DMS79 (cell line): Measurements from ENCODE around the gene LRRN2.
"Not testable (repeated sequence)": the region's sequence is repeated elsewhere in the genome, so short reads cannot be mapped to it uniquely, and the experiment has no call there.

Experiments
- DNase-seq: peaks from one replicate; lab custom pipeline; 2025; lab: John Stamatoyannopoulos, UW

The LRRN2 gene

DNA sequence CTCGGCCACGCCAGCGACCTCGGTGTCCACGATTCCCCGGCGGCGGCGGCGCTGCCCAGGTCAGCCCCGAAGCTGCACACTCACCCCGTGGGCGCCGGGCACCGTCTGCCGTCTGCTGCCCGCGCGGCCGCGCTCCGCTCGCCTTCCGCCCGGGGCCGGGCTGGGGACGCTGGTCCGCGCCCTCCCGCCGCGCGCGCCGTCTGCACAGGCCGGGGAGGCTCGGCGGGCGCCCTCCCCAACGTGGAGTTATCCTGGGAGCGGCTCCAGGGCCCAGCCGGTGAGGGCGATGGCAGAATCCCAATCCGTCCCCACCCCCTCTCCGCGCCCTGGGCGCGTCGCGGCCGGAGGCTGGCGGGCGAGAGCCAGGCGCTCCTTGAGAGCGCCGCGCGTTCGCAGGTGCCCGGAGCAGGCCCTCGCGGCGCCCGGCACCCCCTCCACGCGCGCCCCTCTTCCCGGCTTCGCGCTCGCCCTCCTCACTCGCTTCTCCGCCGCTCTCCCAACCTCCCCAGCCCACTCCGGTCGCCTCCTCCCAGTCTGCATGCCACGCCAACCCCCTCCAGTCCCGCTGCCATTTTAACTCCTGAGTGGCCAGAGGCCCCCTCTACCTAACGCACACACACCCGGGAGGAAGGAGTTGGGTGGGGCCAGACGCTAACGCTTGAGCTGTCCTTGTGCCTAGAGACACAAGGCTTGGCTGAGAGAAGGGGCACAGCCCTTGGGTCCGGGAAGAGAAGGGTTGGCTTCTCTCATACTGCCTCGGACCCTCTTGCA, at the start of gene LRRN2:
Gene LRRN2 (minus strand): TSS at position 503 of the 771 bp plus-strand sequence. CDS start 65,746 bp downstream, outside the sequence.
- no peak for DNase-seq

DNA sequence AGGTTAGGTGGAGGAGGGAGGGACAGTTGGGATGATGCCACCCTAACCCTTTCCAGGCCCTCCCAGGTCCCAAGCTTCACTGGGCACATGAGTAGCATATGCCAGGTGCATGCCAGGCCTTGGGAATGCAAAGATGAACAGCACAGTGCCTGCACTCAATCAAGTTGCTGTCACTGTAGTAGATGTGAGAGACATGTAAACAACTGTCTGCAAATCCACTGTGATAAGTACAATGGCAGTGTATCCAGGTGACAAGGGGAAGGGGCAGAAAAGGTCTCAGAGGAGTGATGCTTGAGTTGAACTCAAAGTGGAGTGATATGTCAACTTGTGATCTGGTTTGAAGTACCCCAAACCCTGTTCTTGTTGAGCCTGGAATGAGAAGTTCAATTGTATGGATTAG, 49.5 kb upstream of the LRRN2 start:
- no peak for DNase-seq

DNA sequence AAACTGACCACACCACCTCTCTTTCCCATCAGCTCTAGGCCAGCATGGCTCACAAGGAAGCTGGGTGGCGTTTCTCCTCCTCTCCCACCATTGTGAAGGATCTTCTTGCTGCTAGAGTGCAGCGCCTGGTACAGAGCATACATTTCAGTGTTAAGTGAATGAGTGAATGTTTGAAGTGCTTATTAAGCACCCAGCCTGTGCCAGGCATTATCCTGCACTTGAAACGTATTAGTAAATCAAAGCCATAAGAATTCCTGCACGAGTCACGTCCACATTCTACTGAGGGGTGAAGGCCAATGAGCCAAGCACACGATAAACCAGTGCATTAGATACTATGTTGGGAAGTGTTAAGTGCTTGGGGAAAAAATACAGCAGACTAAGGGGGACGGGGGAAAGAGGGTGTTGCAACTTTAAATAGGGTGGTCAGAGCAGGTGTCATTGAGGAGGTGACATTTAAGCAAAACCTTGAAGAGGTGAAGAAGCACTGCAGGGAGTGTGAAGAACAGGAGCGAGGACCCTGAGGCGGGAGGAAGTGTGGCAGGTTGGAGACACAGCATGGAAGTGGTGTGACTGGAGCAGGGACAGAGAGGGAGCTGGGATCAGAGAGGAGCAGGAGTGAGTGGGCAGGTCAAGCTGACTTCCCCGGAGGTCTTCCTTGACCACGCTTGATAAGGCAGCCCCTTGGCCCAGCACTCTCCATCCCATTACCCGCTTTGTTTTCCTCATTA, 48.5 kb upstream of the LRRN2 start:
- peak; percentile 41 for DNase-seq

DNA sequence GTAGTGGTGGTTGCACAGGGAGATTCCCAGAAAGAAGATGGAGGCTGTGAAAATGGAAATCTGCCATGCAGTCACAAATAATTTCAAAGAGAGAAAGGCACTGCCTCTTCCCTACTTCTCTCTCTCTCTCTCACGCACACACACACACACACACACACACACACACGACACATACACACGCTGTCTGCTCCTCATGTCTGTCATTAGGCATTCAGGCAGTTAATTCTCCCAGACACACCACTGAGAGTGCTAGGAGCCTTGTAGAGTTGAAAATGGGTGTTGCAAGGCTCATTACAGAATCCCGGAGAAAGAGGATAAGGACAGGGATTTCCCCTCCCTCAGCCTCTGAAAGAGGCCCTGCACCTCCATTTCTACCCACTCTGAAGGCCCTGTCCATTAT, 47.8 kb upstream of the LRRN2 start:
- DNase-seq: no peak

DNA sequence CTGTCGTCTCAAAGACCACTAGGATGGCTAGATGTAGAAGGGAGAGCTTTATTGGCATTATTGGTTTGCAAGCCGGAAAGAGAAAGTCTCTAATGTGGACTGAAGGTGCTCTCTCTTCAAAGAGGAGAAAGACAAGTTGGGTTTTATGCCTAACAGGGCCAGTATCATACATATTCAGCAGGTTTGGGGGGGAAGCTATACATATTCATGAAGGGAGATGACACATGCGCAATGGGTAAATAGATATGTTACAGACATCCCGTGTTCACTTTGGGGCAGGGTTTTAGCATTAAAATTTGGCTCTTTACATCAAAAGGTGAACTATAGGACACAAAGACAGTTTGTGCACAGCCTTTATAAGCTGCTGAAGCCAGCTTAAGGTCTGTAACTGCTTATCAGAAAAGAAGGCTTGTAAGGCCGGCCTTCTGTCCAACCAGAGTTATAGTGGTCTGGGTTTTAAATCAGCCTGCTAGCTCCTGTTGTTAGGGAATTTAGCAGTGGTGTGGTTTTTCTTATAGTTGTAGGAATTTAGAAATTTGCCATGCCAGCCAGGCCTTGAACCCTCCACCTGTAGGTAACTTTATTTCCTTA, 46.5 kb upstream of the LRRN2 start:
- no peak for DNase-seq

DNA sequence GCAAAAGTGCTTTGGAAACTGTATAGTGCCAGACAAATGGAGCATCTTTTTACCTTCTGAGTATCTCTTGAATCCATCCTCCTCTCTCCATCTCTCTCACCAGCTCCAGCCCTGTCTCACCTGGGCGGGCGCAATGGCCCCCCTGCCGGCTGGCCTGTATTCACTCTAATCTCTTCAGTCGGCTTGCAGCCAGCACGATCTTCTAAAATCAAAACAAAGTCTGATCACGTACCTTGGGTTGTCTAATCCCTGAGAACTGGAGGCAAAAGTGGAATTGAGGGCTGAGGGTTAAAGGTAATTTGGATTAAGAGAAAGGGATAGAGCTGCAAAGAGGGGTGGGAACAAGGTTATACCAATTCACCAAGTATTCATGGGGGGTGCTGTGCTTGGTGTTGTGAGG, 46.0 kb upstream of the LRRN2 start:
- no peak for DNase-seq

DNA sequence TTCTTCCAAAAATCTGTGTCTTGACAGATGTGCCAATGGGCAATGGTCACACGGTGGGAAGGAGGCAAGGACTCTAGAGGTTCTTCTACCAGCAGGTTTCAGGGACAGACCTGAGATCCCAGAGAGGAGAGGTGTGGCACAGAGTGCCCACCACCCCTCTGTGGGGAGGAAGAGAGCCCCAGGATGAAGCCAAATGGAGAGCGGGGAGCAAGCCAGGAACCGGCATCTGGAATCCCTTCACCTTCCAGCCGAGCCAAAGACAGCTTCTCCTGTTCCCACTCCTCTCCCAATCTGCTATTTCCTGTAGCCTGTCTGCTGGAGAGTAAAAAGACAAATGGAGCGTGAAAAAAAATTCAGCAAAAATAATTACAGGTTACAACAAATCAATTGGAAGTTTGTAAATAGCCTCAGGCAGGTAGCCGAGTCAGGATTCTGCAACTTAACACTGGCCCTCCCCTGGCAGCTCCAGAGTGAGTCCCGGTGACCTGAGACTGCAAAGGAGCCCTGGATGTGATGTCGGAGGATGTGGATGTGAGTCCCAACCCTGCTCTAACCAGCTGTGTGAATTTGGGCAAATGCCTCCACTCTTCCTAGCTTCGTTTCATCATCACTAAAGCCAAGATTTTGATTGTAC, 45.4 kb upstream of the LRRN2 start:
- DNase-seq: peak; percentile 75

DNA sequence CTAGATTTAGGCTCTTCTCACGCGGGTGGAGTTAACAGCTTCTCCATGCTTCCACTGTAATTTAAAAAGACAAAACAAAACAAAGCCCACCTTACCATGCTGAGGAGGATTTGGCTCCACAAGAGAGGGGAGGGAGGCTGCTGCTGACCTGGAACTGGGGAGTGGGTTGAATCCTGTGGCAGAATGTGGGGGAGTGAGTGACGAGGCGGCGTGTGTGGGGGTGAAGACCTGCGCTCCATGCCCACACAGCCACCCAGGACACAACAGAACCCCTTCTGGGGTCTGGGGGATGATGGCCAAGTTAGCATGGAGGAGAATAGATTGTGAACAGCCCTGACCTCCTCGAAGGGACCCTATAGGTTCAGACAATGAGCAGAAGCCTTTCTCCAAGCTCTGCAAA, 44.0 kb upstream of the LRRN2 start:
- DNase-seq: no peak

DNA sequence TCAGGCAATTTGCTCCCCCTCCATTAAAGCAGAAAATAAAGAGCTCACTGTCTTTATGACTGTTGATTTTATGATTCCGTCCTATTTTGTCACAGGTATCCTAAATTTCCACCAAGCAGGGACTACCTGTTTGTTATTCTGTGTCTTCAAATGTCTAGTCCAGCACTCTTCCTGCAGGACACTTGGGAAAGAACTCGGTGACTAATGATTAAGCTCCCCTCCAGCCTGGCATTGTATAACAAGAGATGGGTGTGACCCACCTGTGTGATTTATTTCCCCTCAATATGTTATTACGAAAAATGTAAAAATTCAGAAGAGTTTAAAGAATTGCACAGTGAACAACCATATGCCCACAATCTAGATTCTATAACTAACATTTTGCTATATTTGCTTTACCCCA, 42.9 kb upstream of the LRRN2 start:
- DNase-seq: no peak

DNA sequence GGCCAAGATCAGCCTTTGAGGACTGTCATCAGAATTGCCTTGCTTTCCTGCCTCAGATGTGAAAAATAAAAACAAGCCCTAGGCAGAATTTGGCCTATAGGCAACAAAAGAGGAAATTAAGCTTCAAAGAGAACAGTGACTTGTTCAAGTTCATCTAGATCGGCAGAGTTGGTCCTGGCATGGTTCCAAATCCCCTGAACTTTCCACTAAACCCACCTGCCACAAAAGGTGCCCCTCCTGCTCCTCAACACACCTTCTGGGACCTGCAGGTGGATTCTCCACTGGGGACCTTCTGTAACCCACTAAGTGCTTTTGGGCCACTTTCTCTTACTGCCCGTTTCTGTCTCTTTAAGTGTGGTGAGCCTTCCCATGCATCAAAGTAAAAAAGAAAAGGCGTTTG, 42.5 kb upstream of the LRRN2 start:
- DNase-seq: no peak

DNA sequence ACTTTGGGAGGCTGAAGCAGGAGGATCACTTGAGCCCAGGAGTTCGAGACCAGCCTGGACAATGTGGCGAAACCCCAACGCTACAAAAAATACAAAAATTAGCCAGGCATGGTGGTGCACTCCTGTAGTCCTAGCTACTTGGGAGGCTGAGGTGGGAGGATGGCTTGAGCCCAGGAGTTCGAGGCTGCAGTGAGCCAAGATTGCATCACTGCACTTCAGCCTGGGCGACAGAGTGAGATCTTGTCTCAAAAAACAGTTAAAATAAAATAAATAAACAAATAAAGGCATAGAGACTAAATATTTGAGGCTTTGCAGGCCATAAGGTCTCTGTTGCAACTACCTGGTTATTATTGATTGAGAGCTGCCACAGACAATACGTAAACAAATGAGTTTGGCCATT, 41.9 kb upstream of the LRRN2 start:
- DNase-seq: not testable (repeated sequence)

DNA sequence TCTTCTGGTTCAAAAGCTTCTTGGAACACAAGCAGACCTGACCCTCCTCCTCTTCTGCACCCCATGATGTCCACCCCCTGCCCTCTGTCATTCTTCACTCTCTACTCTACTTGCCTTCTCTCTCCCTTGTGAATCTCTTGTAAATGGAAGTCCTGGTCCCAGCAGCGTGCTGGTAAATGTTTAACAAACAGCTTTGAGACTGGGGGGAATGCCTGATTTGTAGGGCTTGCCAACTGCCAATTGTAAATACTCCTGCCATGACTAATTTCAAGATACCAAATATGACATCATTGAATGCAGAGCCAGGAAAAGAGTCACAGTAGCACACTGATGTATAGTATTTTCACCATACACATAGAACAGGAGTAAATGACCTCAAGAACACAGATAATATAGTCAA, 40.9 kb upstream of the LRRN2 start:
- DNase-seq: no peak

DNA sequence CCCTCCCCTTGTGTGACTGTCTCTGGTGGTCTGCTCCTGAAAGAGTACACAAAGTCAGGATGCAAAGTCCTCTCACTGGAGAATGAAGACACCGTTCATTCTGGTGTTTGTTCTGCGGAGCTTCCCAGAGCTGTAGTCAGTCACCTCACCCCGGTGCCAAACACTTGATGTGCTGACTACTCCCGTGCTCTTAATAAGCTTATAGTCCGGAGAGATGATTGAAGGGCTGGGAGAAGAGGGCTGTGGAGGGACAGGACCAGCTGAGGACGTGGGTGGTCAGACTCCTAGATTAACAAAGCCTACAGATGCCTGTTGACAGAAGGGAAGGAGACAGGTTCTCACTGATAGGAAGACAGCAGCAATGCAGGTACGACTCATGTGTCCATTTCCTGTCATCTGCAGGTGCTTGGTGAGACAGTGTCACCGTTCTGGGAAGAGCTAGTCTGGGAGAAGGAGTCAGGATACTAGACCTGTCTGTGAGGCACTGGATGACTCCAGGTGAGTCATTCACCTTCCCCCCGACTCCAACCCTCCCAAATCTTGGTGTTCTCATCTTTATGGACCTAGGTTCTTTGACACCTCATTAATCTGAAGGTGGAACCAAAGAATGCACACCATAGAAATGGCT, 40.4 kb upstream of the LRRN2 start:
- no peak for DNase-seq

DNA sequence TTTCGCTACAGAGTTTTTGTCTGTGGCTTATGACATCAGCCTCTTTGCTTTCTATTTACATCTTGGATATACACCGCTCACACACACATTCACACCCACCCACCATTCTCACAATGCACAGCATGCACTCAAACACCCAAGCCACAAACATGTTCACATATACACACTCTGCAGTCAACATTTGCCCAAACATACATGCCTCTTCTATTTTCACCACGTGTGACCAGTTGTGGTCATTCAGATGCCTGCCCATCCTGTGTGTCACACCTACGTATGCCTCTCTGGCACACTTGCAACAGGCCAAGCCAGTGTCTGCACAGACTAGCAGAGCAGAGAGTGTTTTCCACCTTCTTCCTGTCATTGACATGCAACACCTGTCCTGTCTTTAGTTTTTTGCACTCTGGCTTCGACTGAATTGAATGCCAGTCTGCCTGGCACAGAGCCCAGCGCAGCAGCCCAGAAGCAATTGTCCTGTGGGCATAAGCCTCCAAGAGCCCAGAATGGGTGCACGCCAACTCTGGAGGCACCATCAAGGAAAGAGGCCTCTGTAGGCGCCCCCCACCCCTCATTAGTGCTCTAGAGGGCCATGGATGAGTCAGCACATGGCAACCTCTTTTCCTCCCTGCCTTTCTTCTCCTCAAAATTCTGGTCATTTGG, 37.7 kb upstream of the LRRN2 start:
- peak; percentile 70 for DNase-seq

DNA sequence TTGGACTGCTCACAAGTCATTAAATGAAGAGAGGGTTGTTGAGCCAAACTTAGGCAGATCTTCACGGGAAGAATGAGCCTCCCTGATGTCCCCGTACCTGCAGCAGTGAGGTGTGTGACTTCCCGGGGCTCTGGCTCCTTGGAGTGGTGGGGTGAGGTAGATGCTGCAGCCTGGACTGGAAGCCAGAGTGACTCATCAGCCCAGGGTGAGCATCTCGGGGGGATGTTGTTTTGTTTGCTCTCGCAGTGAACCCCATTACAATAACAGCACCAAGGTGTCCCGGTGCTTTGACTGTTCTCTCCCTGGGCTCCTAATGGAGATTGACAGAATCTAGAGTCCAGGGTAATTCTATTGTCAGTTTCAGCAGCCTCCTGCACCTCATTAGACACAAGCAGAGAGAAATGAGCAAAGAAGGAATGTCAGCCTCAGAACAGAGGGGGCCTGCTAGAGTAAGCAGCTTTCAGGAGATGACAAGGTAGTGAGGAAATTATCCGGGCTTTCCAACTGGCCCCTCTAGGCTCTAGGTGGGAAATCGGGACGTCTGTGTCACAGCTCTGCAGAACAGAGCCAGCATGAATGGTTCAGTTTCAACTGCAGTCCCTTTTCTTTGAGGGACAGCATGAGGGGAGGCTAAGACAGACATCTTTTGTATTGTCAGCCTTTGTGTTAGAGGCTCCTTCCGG, 36.0 kb upstream of the LRRN2 start:
- DNase-seq: no peak

DNA sequence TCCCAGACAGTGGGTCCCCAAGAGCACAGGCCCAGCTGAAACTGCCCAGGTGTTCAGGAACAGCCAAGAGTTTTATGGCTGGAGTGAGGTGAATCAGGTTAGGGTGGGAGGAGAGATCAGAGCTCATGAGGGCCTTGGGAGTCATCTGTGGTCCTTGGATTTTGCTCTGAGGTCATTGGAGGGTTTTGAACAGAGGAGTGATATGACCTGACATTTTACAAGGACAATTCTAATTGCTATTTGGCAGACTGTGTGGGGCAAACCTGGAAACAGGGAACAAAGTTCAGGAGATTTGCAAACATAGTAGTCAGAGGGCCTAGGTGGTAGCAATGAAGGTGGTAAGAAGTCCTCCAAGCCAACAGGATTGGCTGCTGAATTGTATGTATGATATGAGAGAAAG, 31.1 kb upstream of the LRRN2 start:
- DNase-seq: no peak

DNA sequence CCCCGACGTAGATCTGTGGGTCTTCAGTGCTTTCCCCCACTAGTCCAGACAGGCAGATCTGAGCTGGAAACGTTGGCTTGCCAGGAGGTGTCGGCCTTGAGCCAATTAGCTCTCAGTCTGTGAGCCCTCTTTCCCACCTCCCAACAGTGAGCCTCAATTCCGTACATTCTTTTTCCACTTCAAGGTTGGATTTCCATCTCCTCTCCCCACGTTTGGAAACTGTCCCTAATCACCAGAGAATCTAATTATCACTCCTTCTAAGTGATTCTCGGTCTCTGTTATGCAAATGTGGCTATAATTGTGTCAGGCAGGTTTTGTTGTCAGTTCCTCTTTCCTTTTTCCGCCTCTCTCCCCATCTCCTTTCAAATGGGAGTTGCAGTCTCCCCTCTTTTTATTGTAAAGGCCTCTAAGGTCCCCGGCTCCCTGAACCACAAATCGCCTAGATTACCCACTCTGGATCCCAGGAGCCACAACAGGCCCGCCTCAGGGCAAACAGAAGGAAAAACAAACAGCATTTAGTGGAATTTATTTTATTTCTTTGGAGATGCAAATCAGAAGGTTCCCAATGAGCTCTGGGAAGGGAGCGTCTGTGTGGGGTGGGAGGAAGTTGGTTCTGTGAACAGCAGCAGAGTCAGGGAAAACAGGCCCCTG, 29.4 kb upstream of the LRRN2 start:
- no peak for DNase-seq

DNA sequence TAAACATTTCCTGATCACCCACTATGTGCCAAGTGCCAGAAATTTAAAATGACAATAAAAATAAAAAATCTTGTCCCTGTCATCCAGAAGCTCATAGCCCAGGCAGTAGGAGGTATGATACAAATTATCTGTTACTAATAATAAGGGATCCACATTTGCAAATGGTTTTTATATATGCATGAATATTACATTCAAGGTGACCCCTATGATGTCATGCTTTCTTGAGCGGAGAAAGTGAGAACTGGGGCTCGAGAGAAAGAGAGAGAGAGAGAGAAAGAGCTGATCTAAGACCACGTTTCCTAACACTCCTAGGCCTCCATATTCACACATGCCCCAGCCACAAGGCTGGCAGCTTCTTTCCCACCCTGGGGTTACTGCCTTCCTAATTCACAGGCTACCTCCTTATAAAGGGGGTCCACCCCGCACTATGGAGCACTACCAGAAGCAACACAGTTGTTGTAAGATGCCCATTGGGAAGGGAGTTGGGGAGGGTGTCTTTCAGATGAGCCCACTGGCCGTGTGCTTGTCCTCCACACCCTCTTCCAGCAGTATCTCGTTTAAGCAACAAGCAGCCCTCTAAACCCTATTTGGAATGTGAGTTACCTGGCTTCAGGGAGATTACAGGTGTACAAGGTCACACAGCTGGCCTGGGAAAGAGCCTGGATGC, 28.8 kb upstream of the LRRN2 start:
- DNase-seq: no peak

DNA sequence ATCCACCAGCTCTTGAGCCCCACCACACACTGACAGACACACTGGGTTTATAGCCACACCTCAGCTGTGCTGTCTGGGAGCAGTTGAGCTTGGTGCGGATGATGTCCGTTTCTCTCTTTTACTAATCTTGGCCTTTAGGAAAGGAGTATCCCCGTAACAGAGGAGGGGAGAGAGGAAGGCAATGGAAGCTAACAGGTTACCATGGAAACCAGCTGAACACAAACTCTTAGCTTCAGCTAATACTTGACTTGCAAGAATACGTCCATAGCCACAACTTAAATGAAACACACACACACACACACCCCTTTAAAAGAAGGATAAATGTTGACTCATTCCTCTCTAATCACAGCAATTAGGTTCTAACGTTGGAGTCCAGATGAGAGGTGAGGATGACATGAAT, 28.0 kb upstream of the LRRN2 start:
- DNase-seq: no peak
